K562 (cell line): ENCODE data around the gene EOMES. TPM values are rescaled to one million over a fixed set of nuclear protein-coding genes. Genes with fewer than 3 reads are reported as not detected.

Experiments used
- ATAC-seq: fragments of 200-7000 bp; cut with Tn5 transposase; 3 replicates; pipeline ENCODE4 v1.9.1; 2020; ENCODE audit warnings: moderate library complexity
- BruUV-seq: library from RNA; stranded (reverse); fragments of 400-500 nt; replicated peaks from 2 replicates; lab custom pipeline; 2021; lab: Mats Ljungman, UMichigan
- CTCF ChIA-PET: fragments of 300-600 bp; formaldehyde crosslinking; extraction: SDS; loops from one replicate; lab custom pipeline; 2021; ENCODE audit warnings: low intra/inter-chr PET ratio; lab: Yijun Ruan, JAX
- POLR2A ChIA-PET: fragments of 300-600, 350-650 bp; sonication (Branson Sonifier 250); formaldehyde crosslinking; extraction: SDS; loops from one replicate; lab custom pipeline; 2021; ENCODE audit warnings: antibody characterized with exemption, inconsistent platforms; lab: Yijun Ruan, JAX
- DNase-seq, 4 experiments: peaks; one replicate each; pipeline versions ENCODE4 v3.0.0 to v3.0.0-alpha.2; 2011 to 2018; ENCODE audit warnings: low spot score in 3 of 4, mixed read lengths in 3 of 4; ENCODE audit errors: extremely low read depth in 1 of 4
- FAIRE-seq: peaks from 2 replicates; lab custom pipeline; 2011; peaks lifted over from hg19 to GRCh38; lab: Jason Lieb, UNC
- H2AFZ ChIP-seq: 2 replicates; pipeline ENCODE4 v1.6.0; 2011; ENCODE audit warnings: low read depth, low read length, control low read depth, inconsistent platforms
- H3K27ac ChIP-seq: fragments of 200-600 bp; 3 replicates; pipeline ENCODE4 v1.8.0; 2011; ENCODE audit warnings: low read depth, mild to moderate bottlenecking, control low read depth, inconsistent platforms, low read length, moderate library complexity, mixed read lengths; ENCODE audit errors: extremely low read depth
- H3K27me3 ChIP-seq, 2 experiments: fragments of 300-600 bp in 1 of 2; 2 replicates in 1 of 2; 3 replicates in 1 of 2; pipeline versions ENCODE4 v1.6.0 to v1.8.0; 2011; ENCODE audit warnings: inconsistent platforms in 2 of 2, low read length in 2 of 2, mild to moderate bottlenecking in 1 of 2, mixed read lengths in 1 of 2, moderate library complexity in 1 of 2; ENCODE audit not compliant: control insufficient read depth in 2 of 2, insufficient read depth in 2 of 2
- H3K36me3 ChIP-seq: fragments of 300-600 bp; 3 replicates; pipeline ENCODE4 v1.8.0; 2011; ENCODE audit warnings: mild to moderate bottlenecking, low read length, inconsistent platforms; ENCODE audit not compliant: control insufficient read depth, insufficient read depth
- H3K4me1 ChIP-seq, 2 experiments: fragments of 200-600 bp in 1 of 2; replicated peaks in 1 of 2; 2 replicates in 1 of 2; 3 replicates in 1 of 2; pipeline versions ENCODE4 v1.5.1 to v1.8.0; 2011; ENCODE audit warnings: inconsistent platforms in 2 of 2, low read length in 2 of 2, mild to moderate bottlenecking in 1 of 2, mixed read lengths in 1 of 2, moderate library complexity in 1 of 2; ENCODE audit not compliant: control insufficient read depth in 2 of 2, insufficient read depth in 2 of 2
- H3K4me2 ChIP-seq: 2 replicates; pipeline ENCODE4 v1.6.1; 2011; ENCODE audit warnings: low read length, control low read depth, inconsistent platforms, mixed read lengths; ENCODE audit not compliant: insufficient read depth
- H3K4me3 ChIP-seq: fragments of 200-600 bp; sonication (generic), shearing (Covaris generic); 2 replicates; pipeline ENCODE4 v1.5.1; 2016; ENCODE audit warnings: control low read depth, inconsistent platforms
- H3K79me2 ChIP-seq: fragments of 200-600 bp; 3 replicates; pipeline ENCODE4 v1.8.0; 2011; ENCODE audit warnings: low read length, inconsistent platforms; ENCODE audit not compliant: control insufficient read depth, insufficient read depth
- H3K9ac ChIP-seq, 2 experiments: 2 replicates each; pipeline versions ENCODE4 v1.6.0 to v1.6.1; 2011; ENCODE audit warnings: low read depth in 2 of 2, low read length in 2 of 2, control low read depth in 1 of 2, inconsistent platforms in 1 of 2, mild to moderate bottlenecking in 1 of 2, mixed read lengths in 1 of 2; ENCODE audit not compliant: insufficient read depth in 1 of 2
- H3K9me1 ChIP-seq: one replicate; pipeline ENCODE4 v1.6.0; 2011; ENCODE audit warnings: inconsistent platforms, mild to moderate bottlenecking, low read length, moderate library complexity; ENCODE audit not compliant: control insufficient read depth, insufficient read depth
- H3K9me3 ChIP-seq: replicated peaks from 2 replicates; pipeline ENCODE4 v1.5.1; 2011; ENCODE audit warnings: low read depth, low read length, inconsistent platforms; ENCODE audit not compliant: control insufficient read depth, insufficient read depth
- H4K20me1 ChIP-seq: replicated peaks from 2 replicates; pipeline ENCODE4 v1.6.1; 2011; ENCODE audit warnings: low read length, inconsistent platforms, mixed read lengths; ENCODE audit not compliant: control insufficient read depth, insufficient read depth
- AFF1 ChIP-seq, 2 experiments: fragments of 450-650 bp; IDR thresholded peaks; 2 replicates each; pipeline ENCODE4 v1.6.1; 2018; ENCODE audit warnings: mild to moderate bottlenecking in 2 of 2, low read depth in 1 of 2; ENCODE audit not compliant: partially characterized antibody in 2 of 2
- BCOR ChIP-seq: fragments of 450-650 bp; IDR thresholded peaks from 2 replicates; pipeline ENCODE4 v1.6.1; 2016
- ETS2 ChIP-seq: IDR thresholded peaks from 2 replicates; pipeline ENCODE4 v1.6.1; 2016; ENCODE audit warnings: borderline replicate concordance, missing genetic modification characterization, mild to moderate bottlenecking, moderate library complexity, missing compliant biosample characterization; ENCODE audit not compliant: poor library complexity, severe bottlenecking
- HOXB6 ChIP-seq: fragments of 250-450 bp; sonication (Bioruptor Pico); IDR thresholded peaks from 2 replicates; pipeline ENCODE4 v1.5.1; 2022; ENCODE audit warnings: mild to moderate bottlenecking, borderline replicate concordance
- MAZ ChIP-seq, 2 experiments: fragments of 450-650 bp in 1 of 2; sonication (generic) in 1 of 2; formaldehyde crosslinking; IDR thresholded peaks in 1 of 2; conservative IDR thresholded peaks in 1 of 2; 2 replicates each; pipeline versions ENCODE4 v1.4.0 to v1.5.0; 2020; ENCODE audit warnings: mild to moderate bottlenecking in 1 of 2, missing genetic modification reagents in 1 of 2
- MYNN ChIP-seq, 2 experiments: sonication (generic); formaldehyde crosslinking in 1 of 2; IDR thresholded peaks; 2 replicates each; pipeline versions ENCODE4 v1.5.0 to v1.6.1; 2016 to 2020; ENCODE audit warnings: antibody characterized with exemption in 1 of 2, missing genetic modification reagents in 1 of 2
- NKRF ChIP-seq: fragments of 450-650 bp; IDR thresholded peaks from 2 replicates; pipeline ENCODE4 v1.6.1; 2016; ENCODE audit warnings: borderline replicate concordance
- PRPF4 ChIP-seq: fragments of 200-400 bp; formaldehyde crosslinking; IDR thresholded peaks from one replicate; pipeline ENCODE4 v1.6.1; 2017; ENCODE audit warnings: low read length, low read depth, mild to moderate bottlenecking; ENCODE audit not compliant: insufficient read depth, poor library complexity, severe bottlenecking
- SMARCE1 ChIP-seq: fragments of 450-650 bp; IDR thresholded peaks from 2 replicates; pipeline ENCODE4 v1.7.1; 2016; ENCODE audit warnings: mild to moderate bottlenecking
- ZBTB9 ChIP-seq: fragments of 450-650 bp; formaldehyde crosslinking; IDR thresholded peaks from 2 replicates; pipeline ENCODE4 v1.4.0; 2020; ENCODE audit warnings: mild to moderate bottlenecking, moderate library complexity
- ZC3H11A ChIP-seq: IDR thresholded peaks from 2 replicates; pipeline ENCODE4 v1.6.1; 2012; ENCODE audit warnings: low read depth, low read length, improper control_type of control experiment
- ZNF124 ChIP-seq: sonication (generic); formaldehyde crosslinking; IDR thresholded peaks from 2 replicates; pipeline ENCODE4 v1.8.1; 2022; ENCODE audit warnings: missing genetic modification reagents
- ZNF398 ChIP-seq: fragments of 250-450 bp; sonication (Bioruptor Pico); IDR thresholded peaks from 2 replicates; pipeline ENCODE4 v1.8.0; 2021; ENCODE audit warnings: moderate library complexity, mild to moderate bottlenecking, inconsistent platforms
- ZSCAN29 ChIP-seq: fragments of 450-650 bp; IDR thresholded peaks from 2 replicates; pipeline ENCODE4 v1.6.1; 2017
- WGBS: fragments of 100-300 bp; shearing (Covaris generic); methylation state at CpG from one replicate; pipeline ENCODE4 v1.1.6; 2016; ENCODE audit warnings: low coverage, mixed read lengths; ENCODE audit not compliant: insufficient coverage; ENCODE audit errors: missing lambda C conversion rate; 5-methylcytosine and 5-hydroxymethylcytosine counted together
- in situ Hi-C: fragments of 300-500 bp; cut with MboI; formaldehyde crosslinking; loops from 4 replicates; pipeline ENCODE4 v1.15.0; 2018; ENCODE audit warnings: inconsistent platforms, mixed read lengths
- intact Hi-C: fragments of 100-400 bp; cut with micrococcal nuclease; formaldehyde crosslinking; loops from 2 replicates; pipeline ENCODE4 v1.14.2; 2022
- polyA plus RNA-seq, 8 experiments: library from polyadenylated mRNA; depleted of rRNA in 4 of 8; stranded (reverse) in 5 of 8; unstranded in 3 of 8; fragments of >200 nt; fragmentation: Nextera tagmentation in 2 of 8; fragmentation: Illumina TruSeq in 1 of 8; extraction: Ambion mirVana in 2 of 8; extraction: Trizol in 1 of 8; gene quantifications; 2 replicates each; pipeline versions ENCODE4 v1.2.1 to v1.2.3, GENCODE V29; 2011 to 2014; ENCODE audit warnings: inconsistent platforms in 1 of 8, missing spikeins in 1 of 8
- total RNA-seq, 7 experiments: library from RNA; depleted of rRNA in 6 of 7; stranded (reverse); fragments of >200 nt in 6 of 7; fragmentation: Illumina TruSeq in 2 of 7; extraction: Trizol in 2 of 7; gene quantifications; 2 replicates each; pipeline versions ENCODE4 v1.2.1 to v1.2.3, GENCODE V29; 2011 to 2021; ENCODE audit warnings: low replicate concordance in 1 of 7

EOMES gene
- total and polyA plus RNA-seq, 9 of the 15 experiments (the other 6 are each of a cell fraction or from before 2014, with no cell fraction given): 0.07 TPM; not detected in 8

GRCh38 chr3:27758083-27758482, 36.0 kb upstream of the EOMES start:
- ChIA-PET POLR2A (no interaction called here), CTCF (no interaction called here)
- no peak overlapping the region for H3K9ac ChIP-seq
- FAIRE-seq (no peak), DNase-seq (no peak), ATAC-seq (no peak)
- BruUV-seq: no TSS peak
- no peaks in the 10 kb centered on the region for H3K4me1 ChIP-seq
- H4K20me1 ChIP-seq: no peaks in the 10 kb centered on the region
- no peak overlapping the region for H2AFZ ChIP-seq
- H3K4me3 ChIP-seq: no peak overlapping the region
- H3K79me2 ChIP-seq: no peaks in the 10 kb centered on the region
- H3K9me3 ChIP-seq: no peaks in the 10 kb centered on the region
- H3K36me3 ChIP-seq: no peaks in the 10 kb centered on the region
- H3K4me2 ChIP-seq: no peak overlapping the region
- H3K27me3 ChIP-seq: no peaks in the 10 kb centered on the region
- H3K27ac ChIP-seq: no peak overlapping the region
- in situ Hi-C loops (no loop called here), intact Hi-C loops (no loop called here)
- WGBS: 0% methylated on average over 1 of the region's 1 CpG
- H3K9me1 ChIP-seq: no peaks in the 10 kb centered on the region
- TF ChIP-seq AFF1 (IDR thresholded peaks at IDR 0.05; ENCODE audit: low read depth in 1 of 2, partially characterized antibody in 2 of 2) (no peak), MAZ (CRISPR knock-in tag; conservative IDR thresholded peaks at IDR 0.05 in 1 of 2, IDR thresholded peaks at IDR 0.05 in 1 of 2) (no peak), ETS2 (tag) (no peak), ZNF398 (CRISPR knock-in tag) (no peak), SMARCE1 (no peak), MYNN (IDR thresholded peaks at IDR 0.05) (no peak), MYNN (CRISPR knock-in tag; IDR thresholded peaks at IDR 0.05) (no peak), PRPF4 (no peak), ZSCAN29 (no peak), ZBTB9 (no peak), ZNF124 (no peak), ZC3H11A (no peak), BCOR (no peak), HOXB6 (CRISPR knock-in tag) (no peak), NKRF (no peak)
